Hematopoietic multipotent progenitor cell treated with erythropoietin and hydrocortisone succinate and interleukin-3 and kit ligand, for 4 days (in vitro differentiated cells): ENCODE results near the gene CD274.

ENCODE experiments used
- DNase-seq: peaks from one replicate; pipeline ENCODE4 v3.0.0-alpha.2; 2015

CD274 gene

DNA sequence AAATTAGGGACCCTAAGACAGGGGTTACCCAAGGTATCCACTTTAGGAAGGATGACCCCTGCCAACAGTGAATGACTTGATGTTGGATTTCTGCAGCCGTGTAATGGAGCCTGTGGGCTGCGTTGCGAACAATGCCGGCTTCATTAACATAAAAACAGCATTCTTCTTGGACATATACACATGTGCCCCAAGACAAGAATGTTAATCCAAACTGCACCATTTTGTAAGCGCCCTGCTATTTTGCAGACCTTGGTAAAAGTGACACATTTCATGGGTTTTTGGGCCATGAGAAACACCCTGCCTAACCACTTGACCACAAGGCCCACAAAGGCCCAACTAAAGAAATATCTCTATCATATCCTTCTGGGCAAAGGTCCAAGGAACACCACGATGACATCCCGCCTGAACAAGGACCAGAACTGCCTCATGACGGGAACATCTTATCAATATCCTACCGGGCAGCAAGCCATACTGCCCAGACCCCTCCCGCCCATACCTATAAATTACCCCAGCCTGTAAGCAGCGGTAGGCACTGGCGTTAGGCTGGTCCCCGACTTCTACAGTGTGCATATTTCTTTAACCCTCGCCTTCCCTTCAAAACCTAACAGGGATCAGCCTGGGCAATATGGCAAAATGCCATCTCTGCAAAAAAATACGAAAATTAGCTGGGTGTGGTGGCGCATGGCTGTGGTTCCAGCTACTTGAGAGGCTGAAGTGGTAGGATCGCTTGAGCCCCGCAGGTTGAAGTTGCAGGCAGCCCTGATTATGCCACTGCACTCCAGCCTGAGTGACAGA lies 50.3 kb downstream of the CD274 start:
- peak; percentile 98 for DNase-seq

GRCh38 chr9:5502553-5502952 lies 52.2 kb downstream of the CD274 start:
- no peak for DNase-seq

- DNase-seq: no peak
Measured at GRCh38 chr9:5509573-5509972, 59.2 kb downstream of the CD274 start.

GRCh38 chr9:5510360-5510931 lies 60.1 kb downstream of the CD274 start, which contains the start of gene PDCD1LG2:
Gene PDCD1LG2 (plus strand): TSS chr9:5510531. CDS start chr9:5522547, 12,016 bp downstream.
- DNase-seq: no peak

DNA sequence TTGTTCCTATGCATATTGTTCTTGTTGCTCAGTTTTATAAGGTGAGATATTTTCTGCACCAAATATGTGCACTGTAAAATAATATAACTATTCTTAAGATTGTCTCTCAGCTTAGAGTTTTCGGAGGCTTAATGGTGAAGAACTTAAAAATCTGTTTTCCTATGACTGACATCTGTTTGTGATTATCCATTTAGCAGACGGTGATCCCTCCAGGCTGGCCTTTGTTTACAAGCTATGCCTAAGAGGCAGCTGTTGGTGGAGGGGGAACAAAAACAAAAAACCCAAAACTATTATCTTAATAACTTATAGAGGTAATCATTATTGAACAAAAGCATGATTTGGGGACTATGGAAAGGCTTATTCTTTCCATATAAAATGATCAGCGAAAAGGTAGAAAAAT lies 60.6 kb downstream of the CD274 start:
- no peak for DNase-seq

DNA sequence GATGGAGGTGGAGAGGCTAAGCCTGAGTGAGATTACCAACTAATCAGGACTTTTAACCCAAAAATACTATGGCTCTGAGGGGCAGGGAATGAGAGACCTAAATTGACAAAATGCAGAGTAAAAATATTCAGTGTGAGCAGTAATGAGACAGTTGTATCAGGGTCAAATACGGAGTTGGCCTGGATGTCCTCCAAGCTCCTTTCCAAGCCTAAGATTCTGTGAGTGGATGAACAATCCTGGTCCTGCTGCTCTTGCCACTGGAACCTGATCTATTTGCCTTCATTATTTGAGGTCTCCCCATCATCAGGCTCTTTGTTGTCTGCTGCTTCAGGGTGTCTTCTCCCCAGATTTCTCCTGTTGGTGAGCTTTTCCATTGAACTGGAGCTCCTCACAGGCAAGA lies 61.1 kb downstream of the CD274 start:
- DNase-seq: no peak

GRCh38 chr9:5511935-5512580 lies 61.7 kb downstream of the CD274 start:
- no peak for DNase-seq

DNA sequence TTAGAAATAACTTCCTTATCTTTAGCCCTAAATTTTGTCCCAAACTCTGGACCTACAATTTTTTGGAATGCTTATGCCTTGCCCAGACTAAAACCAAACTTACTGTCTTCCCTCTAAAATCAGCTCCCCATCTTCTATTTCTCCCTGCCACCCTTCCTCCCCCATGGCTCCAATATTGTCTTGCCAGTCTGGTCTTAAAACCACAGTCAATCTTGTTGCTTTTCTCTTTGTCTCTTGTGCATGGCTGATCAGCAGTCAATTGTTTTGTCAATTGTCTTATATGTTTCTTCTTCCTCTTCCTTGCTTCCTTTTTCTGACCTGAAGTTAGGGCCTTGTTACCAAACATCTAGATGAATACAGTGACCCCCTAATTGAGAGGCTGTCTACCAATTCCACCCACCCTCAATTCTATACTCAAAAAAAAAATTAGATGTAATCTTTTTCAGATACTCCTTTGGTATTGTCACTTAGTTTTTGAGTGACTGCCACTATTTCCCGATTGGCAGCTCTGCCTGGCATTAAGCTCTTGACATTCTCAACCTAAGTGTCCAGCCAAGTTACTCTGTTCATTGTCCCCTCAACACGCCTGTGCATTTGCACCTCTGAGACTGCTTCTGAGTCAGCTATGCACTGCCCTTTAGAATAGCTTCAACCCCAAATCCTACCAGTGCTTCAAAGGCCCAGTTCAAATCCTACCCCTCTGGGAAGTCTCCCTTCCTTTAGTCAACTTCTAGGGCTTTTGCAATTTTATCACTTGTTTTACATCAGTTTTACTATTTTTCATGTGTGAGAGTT lies 62.5 kb downstream of the CD274 start:
- no peak for DNase-seq

DNA sequence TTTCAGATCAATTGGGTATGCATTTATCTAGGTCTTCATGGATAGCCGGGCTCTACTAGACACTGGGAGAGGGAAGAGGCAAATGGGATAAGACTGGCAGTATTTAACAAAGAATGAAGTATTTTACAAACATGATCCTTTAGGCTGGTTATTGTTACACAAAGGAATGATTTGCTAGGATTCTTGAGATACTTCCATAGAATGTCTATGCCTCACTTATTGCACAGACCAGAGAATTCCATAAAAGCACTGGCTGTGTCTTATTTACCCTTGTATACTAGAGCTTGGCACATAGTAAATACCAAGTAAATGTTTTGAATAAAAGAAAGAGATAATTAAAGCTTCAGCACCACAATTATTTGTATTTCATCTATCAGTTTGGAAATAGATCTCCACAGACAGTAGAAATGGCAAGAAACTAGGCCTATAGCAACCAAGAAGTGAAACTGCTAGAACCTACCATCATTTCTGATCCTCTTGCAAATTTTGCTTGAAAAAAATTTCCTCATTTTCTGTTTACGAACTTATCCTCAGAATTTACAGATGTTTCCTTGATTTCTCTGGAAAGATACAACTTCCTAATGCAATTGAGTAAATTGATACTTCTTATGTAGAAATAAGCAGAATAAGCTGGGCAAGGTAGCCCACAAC lies 63.7 kb downstream of the CD274 start:
- DNase-seq: no peak

DNA sequence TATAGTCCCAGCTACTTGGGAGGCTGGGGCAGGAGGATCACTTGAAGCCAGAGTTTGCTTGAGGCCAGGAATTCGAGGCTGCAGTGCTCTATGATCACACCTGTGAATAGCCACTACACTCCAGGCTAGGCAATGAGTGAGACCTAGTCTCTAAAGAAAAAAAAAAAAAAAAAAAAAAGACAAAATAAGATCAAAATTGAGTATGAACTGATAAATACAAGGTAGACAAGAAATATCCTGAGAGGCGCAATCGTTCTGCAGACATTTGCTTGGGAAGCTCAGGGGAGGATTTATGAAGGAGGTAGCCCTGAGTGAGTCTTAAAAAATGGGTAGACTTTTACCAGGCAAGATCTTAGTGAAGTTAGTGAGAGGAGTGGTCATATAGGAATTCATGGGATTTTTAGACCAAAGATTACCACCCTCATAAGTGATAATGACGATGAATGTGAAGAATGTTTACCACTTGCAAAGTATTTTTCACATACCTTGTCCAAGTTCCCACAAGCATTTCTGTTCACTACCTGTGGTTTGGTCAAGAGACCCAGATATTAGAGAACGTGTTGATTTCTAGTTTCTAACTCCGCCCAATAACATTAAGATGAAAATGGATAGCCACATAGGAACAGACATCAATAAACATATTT lies 64.4 kb downstream of the CD274 start:
- DNase-seq: no peak

GRCh38 chr9:5515261-5515650 lies 64.9 kb downstream of the CD274 start:
- no peak for DNase-seq

GRCh38 chr9:5516453-5517220 lies 66.3 kb downstream of the CD274 start:
- DNase-seq: no peak

GRCh38 chr9:5518171-5518936 lies 68.0 kb downstream of the CD274 start:
- DNase-seq: no peak

DNA sequence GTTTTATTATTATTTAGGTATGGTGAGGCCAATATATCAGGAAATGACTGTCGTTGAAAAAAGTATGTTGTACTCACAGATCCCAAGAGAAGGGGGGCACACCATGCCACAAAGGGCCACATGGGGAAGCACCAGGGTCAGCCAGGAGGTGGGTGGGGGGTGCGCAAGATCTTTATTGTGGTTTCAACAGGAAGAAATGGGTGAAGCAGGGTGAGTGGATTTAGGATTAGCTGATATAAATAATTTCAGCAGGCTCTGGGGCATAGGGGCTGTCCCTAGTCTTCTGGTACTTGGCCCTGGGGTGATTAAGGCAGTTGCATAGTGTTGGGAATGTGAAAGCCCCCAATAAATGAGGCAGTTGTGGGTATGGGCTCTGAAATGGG lies 68.6 kb downstream of the CD274 start:
- peak; percentile 58 for DNase-seq
